Measurements from ENCODE around the gene CYTH3.
"Not testable (repeated sequence)": the region's sequence is repeated elsewhere in the genome, so short reads cannot be mapped to it uniquely, and the experiment has no call there.

Gene CYTH3

GRCh38 chr7:6232116-6232515 is 40.3 kb downstream of the CYTH3 start:
- no peak for DNase-seq (ENCODE audit: low read depth)

GRCh38 chr7:6231184-6231583 is 41.2 kb downstream of the CYTH3 start:
- DNase-seq (ENCODE audit: low read depth) = no peak

GRCh38 chr7:6229284-6229683 is 43.1 kb downstream of the CYTH3 start:
- not testable (repeated sequence) for DNase-seq (ENCODE audit: low read depth)

GRCh38 chr7:6228361-6229229 is 43.8 kb downstream of the CYTH3 start:
- DNase-seq (ENCODE audit: low read depth) = no peak

- no peak for DNase-seq (ENCODE audit: low read depth)
Observed at GRCh38 chr7:6227294-6227846, 45.1 kb downstream of the CYTH3 start.

GRCh38 chr7:6226194-6226799 is 46.1 kb downstream of the CYTH3 start:
- DNase-seq (ENCODE audit: low read depth) = no peak

GRCh38 chr7:6223411-6223810 is 49.0 kb downstream of the CYTH3 start:
- DNase-seq (ENCODE audit: low read depth) = not testable (repeated sequence)

- DNase-seq (ENCODE audit: low read depth) = not testable (repeated sequence)
Observed at GRCh38 chr7:6223010-6223409, 49.4 kb downstream of the CYTH3 start.

- DNase-seq (ENCODE audit: low read depth) = peak; percentile 35
Observed at GRCh38 chr7:6221340-6222319, 50.8 kb downstream of the CYTH3 start.

- no peak for DNase-seq (ENCODE audit: low read depth)
Observed at GRCh38 chr7:6218329-6218728, 54.1 kb downstream of the CYTH3 start.

GRCh38 chr7:6212008-6212407 is 60.4 kb downstream of the CYTH3 start:
- DNase-seq (ENCODE audit: low read depth) = no peak

- DNase-seq (ENCODE audit: low read depth) = no peak
Observed at GRCh38 chr7:6210621-6211372, 61.6 kb downstream of the CYTH3 start.

GRCh38 chr7:6209340-6209739 is 63.1 kb downstream of the CYTH3 start:
- no peak for DNase-seq (ENCODE audit: low read depth)

GRCh38 chr7:6208573-6209328 is 63.7 kb downstream of the CYTH3 start:
- no peak for DNase-seq (ENCODE audit: low read depth)

GRCh38 chr7:6205971-6206660 is 66.3 kb downstream of the CYTH3 start:
- DNase-seq (ENCODE audit: low read depth) = no peak

- no peak for DNase-seq (ENCODE audit: low read depth)
Observed at GRCh38 chr7:6203381-6203780, 69.0 kb downstream of the CYTH3 start.

GRCh38 chr7:6202117-6202516 is 70.3 kb downstream of the CYTH3 start:
- no peak for DNase-seq (ENCODE audit: low read depth)

- DNase-seq (ENCODE audit: low read depth) = no peak
Observed at GRCh38 chr7:6200971-6201370, 71.5 kb downstream of the CYTH3 start.

GRCh38 chr7:6198689-6199595 is 73.5 kb downstream of the CYTH3 start:
- DNase-seq (ENCODE audit: low read depth) = no peak
